Fibroblast of mammary gland (primary cell): ENCODE data around the gene RACGAP1.

Experiments used
- DNase-seq: peaks from one replicate; pipeline ENCODE4 v3.0.0-alpha.2; 2010; ENCODE audit warnings: low read depth
- H3K4me3 ChIP-seq: 2 replicates; pipeline ENCODE4 v1.5.1; 2011; ENCODE audit warnings: low read depth, mild to moderate bottlenecking, low read length, moderate library complexity; ENCODE audit not compliant: control insufficient read depth
- TF ChIP-seq, protein P1 (sequence below): conservative IDR thresholded peaks from 2 replicates; pipeline ENCODE4 v1.5.1; 2011; ENCODE audit warnings: low read depth, low read length, inconsistent platforms; ENCODE audit not compliant: control insufficient read depth, insufficient read depth

RACGAP1 gene

DNA sequence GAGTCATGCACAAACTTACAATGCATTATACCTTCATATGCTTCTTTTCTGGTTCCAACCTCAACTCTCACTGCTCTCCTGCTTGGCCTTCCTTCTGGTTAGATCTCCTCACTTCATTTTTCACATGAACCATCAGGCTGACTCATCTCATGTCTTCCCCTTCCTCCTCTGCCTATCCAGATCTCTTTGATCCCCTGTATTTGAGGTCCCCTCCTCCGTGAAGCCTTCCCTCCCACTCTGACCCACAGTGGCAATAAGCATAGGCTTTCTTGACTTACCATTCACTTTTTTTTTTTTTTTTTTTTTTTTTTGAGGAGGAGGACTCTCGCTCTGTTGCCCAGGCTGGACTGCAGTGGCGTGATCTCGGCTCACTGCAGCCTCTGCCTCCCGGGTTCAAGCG is 17.4 kb upstream of the RACGAP1 start:
- TF ChIP-seq, protein P1, sequence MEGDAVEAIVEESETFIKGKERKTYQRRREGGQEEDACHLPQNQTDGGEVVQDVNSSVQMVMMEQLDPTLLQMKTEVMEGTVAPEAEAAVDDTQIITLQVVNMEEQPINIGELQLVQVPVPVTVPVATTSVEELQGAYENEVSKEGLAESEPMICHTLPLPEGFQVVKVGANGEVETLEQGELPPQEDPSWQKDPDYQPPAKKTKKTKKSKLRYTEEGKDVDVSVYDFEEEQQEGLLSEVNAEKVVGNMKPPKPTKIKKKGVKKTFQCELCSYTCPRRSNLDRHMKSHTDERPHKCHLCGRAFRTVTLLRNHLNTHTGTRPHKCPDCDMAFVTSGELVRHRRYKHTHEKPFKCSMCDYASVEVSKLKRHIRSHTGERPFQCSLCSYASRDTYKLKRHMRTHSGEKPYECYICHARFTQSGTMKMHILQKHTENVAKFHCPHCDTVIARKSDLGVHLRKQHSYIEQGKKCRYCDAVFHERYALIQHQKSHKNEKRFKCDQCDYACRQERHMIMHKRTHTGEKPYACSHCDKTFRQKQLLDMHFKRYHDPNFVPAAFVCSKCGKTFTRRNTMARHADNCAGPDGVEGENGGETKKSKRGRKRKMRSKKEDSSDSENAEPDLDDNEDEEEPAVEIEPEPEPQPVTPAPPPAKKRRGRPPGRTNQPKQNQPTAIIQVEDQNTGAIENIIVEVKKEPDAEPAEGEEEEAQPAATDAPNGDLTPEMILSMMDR: no peak
- DNase-seq: no peak
- H3K4me3 ChIP-seq: no peak overlapping the region

DNA sequence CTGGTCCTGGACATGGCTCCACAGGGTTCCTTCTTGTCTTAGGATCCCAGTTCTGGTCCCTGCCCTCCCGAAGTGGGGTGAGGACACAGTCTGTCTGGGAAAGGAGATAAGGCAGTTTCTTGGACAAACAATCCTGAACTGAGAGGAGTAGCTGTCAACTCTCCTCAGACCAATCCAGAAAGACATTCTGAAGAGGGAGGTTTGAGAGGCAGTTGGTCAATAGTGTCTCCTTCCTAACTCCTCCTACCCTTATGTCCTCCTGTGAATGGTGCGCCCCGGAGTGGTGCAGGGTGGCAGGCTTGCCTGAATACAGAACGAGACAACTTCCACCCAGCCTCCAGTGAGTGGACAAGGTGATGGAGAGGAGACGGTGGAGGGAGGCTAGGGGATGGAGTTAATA is 16.7 kb upstream of the RACGAP1 start:
- DNase-seq: no peak
- H3K4me3 ChIP-seq: no peak overlapping the region

DNA sequence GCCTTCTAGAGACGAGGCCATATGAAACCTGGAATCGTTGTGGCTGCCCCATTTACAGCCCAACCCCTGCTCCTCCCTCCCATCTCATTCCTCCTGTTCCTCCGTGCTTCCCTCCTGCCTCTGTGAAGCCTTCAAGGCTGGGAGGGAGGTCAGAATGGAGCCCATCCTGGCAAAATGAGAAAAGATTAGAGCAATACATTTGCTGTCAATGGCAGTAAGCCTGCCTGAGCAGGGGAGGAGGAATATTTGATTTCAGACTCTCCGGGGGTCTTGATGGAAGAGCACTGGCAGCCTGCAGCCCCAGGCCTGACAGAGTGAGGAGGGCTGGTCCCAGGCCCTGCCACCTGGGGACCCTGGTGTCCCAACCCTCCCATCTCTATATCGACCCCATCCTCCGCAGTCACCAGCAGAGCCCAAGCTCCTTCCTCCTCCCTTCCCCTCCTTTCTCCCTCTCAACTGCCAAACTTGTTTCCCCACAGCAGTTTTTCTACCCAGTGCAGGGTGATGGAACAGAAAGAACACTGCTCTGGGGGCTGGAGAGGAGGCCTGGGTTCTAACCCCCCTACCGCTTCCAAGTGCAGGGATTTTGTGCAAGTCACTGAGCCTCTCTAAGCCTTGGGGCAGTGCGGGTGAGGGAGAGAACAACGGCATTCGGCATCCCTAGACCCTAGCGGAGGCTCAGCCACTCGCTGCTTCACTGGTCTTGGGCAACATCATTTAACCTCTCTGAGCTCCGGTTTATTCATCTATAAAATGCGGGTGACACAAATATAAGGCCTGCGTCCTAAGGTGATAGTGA is 16.0 kb upstream of the RACGAP1 start:
- TF ChIP-seq, protein P1: no peak
- H3K4me3 ChIP-seq: no peak overlapping the region
- no peak for DNase-seq

More for the DNA sequence above, 16.7 kb upstream of the RACGAP1 start:
- TF ChIP-seq, protein P1: no peak

DNA sequence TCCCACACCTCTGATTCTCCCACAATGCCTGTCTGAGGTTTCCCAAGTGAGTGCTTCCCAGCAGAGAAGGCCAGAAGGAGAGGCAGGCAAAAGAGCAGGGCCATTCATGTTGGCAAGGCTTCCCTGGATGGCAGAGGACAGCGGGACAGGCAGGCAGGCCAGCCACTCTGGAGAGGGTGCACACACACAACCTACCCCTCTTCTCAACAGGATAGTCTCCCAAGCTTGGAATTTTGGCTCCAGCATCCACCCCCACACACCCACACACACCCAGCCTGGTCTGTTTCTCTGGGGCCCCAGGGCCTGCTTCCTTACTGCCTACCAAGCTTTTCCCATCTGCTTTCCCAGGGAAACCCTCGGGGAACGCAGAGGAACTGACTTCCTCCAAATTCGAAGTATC is 15.4 kb upstream of the RACGAP1 start:
- no peak overlapping the region for H3K4me3 ChIP-seq
- DNase-seq: no peak
- TF ChIP-seq, protein P1: no peak

DNA sequence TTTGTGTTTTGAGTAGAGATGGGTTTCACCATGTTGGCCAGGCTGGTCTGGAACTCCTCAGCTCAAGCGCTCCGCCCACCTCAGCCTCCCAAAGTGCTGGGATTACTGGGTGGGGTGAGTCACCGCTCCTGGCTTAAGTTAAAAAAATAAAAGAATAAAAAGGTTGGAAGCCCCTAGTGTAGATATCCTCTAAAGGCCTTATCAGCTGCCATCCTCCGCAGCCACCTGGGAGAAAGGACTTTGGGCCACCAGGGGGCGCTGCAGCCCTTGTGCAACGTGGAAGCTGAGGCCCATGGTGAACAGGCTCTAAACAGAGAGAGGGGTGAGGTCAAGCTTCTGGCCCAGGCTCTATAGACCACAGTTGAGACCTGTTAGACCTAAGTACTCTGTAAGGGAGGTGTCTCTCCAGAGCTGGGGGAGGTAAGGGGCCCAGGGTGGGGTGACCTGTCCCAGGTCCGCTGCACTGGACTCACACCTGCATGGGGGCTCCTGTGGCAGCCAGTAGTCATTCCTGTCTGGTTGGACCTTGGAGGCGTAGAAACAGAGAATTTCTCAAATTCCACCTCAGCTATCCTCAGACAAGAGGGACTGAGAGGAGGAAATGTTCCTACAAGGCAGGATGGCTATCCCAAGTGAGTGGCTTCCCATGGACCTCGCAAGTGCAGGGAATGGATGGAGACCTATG is 14.0 kb upstream of the RACGAP1 start:
- TF ChIP-seq, protein P1: peak; percentile 87

DNA sequence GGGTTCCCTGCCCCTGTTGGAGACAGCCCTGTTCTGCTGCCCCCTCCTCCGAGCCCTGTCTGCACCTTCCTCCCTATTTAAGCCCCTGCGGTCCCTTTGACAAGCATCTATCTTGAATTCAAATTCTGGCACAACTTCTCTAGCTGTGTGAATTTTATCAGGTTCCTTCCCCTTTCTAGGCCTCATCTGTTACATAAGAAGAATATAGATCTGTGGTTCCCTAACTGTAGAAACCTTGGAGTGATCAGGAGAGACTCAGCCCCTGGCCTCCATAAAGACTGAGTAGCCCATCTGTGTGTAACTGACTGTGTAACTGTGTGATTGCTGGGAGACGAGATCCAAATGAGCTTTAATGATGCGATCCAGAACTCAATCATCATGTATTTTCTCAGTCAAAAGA is 13.0 kb upstream of the RACGAP1 start:
- no peak for DNase-seq
- no peak overlapping the region for H3K4me3 ChIP-seq
- TF ChIP-seq, protein P1: no peak

More for the DNA sequence above, 14.0 kb upstream of the RACGAP1 start:
- no peak overlapping the region for H3K4me3 ChIP-seq
- DNase-seq: peak; percentile 72
